GM19193 (cell line): Measurements from ENCODE around the gene ZNF322.

ENCODE experiments used
- POLR2A ChIP-seq: IDR thresholded peaks from 4 replicates; pipeline ENCODE4 v1.6.1; 2011; ENCODE audit not compliant: insufficient read depth, insufficient read length; ENCODE audit errors: extremely low read depth

Gene ZNF322

GRCh38 chr6:26659042-26659999, at the start of gene ZNF322:
Gene ZNF322 (minus strand): TSS chr6:26659746. CDS start chr6:26638553, 21,193 bp downstream.
- peak; percentile 64 for TF ChIP-seq POLR2A

- no peak for TF ChIP-seq POLR2A
Measured at GRCh38 chr6:26660000-26660361, 435 bp upstream of the ZNF322 start.

- no peak for TF ChIP-seq POLR2A
Measured at GRCh38 chr6:26657256-26657655, 2.3 kb downstream of the ZNF322 start.

GRCh38 chr6:26653007-26653406, 6.5 kb downstream of the ZNF322 start:
- no peak for TF ChIP-seq POLR2A

- TF ChIP-seq POLR2A: no peak
Measured at GRCh38 chr6:26651133-26651781, 8.3 kb downstream of the ZNF322 start.

- TF ChIP-seq POLR2A: no peak
Measured at GRCh38 chr6:26646074-26646473, 13.5 kb downstream of the ZNF322 start.

GRCh38 chr6:26640806-26641205, 18.7 kb downstream of the ZNF322 start:
- TF ChIP-seq POLR2A: no peak

- no peak for TF ChIP-seq POLR2A
Measured at GRCh38 chr6:26629359-26629758, 30.2 kb downstream of the ZNF322 start.

- no peak for TF ChIP-seq POLR2A
Measured at GRCh38 chr6:26627843-26628242, 31.7 kb downstream of the ZNF322 start.

GRCh38 chr6:26624557-26624956, 35.0 kb downstream of the ZNF322 start:
- TF ChIP-seq POLR2A: no peak

GRCh38 chr6:26623339-26623859, 36.1 kb downstream of the ZNF322 start:
- no peak for TF ChIP-seq POLR2A

- no peak for TF ChIP-seq POLR2A
Measured at GRCh38 chr6:26613689-26614683, 45.6 kb downstream of the ZNF322 start.

GRCh38 chr6:26613201-26613600, 46.3 kb downstream of the ZNF322 start:
- TF ChIP-seq POLR2A: no peak

- no peak for TF ChIP-seq POLR2A
Measured at GRCh38 chr6:26611599-26611998, 47.9 kb downstream of the ZNF322 start.
